ENCODE measurements around the gene IRF2BP1. TPM values are rescaled to one million over a fixed set of nuclear protein-coding genes. Genes with fewer than 3 reads are reported as not detected.

The IRF2BP1 gene
- total RNA-seq, 3 donors from 2014 or later (not counting 1 experiment from before 2014, with no cell fraction given): 16.1 to 20.3 (median 19.6) TPM

DNA sequence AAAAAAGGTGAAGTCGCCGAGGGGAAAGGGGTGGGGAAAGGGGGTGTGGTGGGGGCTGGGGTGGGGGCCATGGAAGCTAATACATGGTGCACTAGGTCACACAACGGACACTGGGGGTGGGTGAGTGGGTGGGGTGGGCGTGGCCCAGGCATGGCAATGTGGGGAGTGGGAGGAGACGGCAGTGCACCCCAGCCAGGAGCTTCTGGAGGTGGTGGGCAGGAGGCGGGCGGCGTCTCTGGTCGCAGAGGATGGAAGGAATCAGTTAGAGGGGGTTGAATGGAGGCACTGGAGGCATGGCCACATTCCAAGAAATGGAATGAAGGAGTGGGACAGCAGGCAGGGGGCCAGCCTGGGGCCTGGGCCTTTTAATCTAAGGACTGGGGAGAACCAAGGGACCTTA, 47.8 kb upstream of the IRF2BP1 start:
- Histone ChIP-seq H3K27ac (ENCODE audit: low read length) (no peak overlapping the region), H3K4me1 (ENCODE audit: control insufficient read depth, insufficient read depth, low read length) (no peaks in the 10 kb centered on the region), H3K9me3 (ENCODE audit: control insufficient read depth, insufficient read depth, low read length) (no peaks in the 10 kb centered on the region), H3K4me3 (ENCODE audit: low read length) (no peak overlapping the region), H3K27me3 (ENCODE audit: control insufficient read depth, insufficient read depth, low read length) (no peaks in the 10 kb centered on the region), H3K36me3 (ENCODE audit: control insufficient read depth, insufficient read depth, low read length) (no peaks in the 10 kb centered on the region)
- WGBS (ENCODE audit: insufficient coverage): 82% methylated on average over 9 of the region's 9 CpGs
- ATAC-seq: no peak
- intact Hi-C loops (cut with micrococcal nuclease): no loop called here
- TF ChIP-seq, protein P1, sequence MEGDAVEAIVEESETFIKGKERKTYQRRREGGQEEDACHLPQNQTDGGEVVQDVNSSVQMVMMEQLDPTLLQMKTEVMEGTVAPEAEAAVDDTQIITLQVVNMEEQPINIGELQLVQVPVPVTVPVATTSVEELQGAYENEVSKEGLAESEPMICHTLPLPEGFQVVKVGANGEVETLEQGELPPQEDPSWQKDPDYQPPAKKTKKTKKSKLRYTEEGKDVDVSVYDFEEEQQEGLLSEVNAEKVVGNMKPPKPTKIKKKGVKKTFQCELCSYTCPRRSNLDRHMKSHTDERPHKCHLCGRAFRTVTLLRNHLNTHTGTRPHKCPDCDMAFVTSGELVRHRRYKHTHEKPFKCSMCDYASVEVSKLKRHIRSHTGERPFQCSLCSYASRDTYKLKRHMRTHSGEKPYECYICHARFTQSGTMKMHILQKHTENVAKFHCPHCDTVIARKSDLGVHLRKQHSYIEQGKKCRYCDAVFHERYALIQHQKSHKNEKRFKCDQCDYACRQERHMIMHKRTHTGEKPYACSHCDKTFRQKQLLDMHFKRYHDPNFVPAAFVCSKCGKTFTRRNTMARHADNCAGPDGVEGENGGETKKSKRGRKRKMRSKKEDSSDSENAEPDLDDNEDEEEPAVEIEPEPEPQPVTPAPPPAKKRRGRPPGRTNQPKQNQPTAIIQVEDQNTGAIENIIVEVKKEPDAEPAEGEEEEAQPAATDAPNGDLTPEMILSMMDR (IDR thresholded peaks at IDR 0.05): no peak
- no peak for DNase-seq
- Mint-ChIP-seq H3K9me3 (no peaks in the 10 kb centered on the region), H3K36me3 (no peaks in the 10 kb centered on the region), H3K27ac (no peak overlapping the region), H3K4me1 (no peaks in the 10 kb centered on the region), H3K4me3 (no peak overlapping the region), H3K27me3 (ENCODE audit: low read depth in 2 of 2) (peaks cover 20 to 48% of the 10 kb centered on the region in 2 donors)

DNA sequence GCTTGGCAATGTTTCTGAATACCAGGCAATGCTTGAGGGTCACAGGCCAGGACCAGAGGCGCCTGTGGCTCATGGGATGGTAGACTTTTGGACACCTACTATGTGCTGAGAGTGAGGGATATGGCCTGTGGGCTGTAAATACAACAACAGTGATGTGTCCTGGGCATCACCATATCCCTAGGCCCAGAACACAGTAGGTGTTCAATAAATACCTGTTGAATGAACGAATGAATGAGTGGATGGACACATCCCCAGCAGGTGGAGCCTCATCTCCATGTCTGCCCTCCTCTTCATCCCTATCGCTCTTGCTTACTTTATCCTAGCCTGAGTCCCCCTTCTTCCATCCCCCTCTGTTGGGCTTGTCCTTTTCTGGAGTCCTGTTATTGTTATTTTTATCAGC, 45.1 kb upstream of the IRF2BP1 start:
- H3K27ac ChIP-seq (ENCODE audit: low read length): no peak overlapping the region
- no peaks in the 10 kb centered on the region for H3K27me3 ChIP-seq (ENCODE audit: control insufficient read depth, insufficient read depth, low read length)
- Mint-ChIP-seq H3K9me3 (no peaks in the 10 kb centered on the region), H3K4me1 (peaks cover 13 to 15% of the 10 kb centered on the region in 2 donors), H3K4me3 (no peak overlapping the region), H3K27ac (no peak overlapping the region), H3K27me3 (ENCODE audit: low read depth in 2 of 2) (peaks cover 10 to 24% of the 10 kb centered on the region in 2 donors), H3K36me3 (no peaks in the 10 kb centered on the region)
- H3K36me3 ChIP-seq (ENCODE audit: control insufficient read depth, insufficient read depth, low read length): no peaks in the 10 kb centered on the region
- TF ChIP-seq, protein P1 (IDR thresholded peaks at IDR 0.05): no peak
- DNase-seq (no peak), ATAC-seq (no peak)
- intact Hi-C loops (cut with micrococcal nuclease): no loop called here
- no peak overlapping the region for H3K4me3 ChIP-seq (ENCODE audit: low read length)
- no peaks in the 10 kb centered on the region for H3K9me3 ChIP-seq (ENCODE audit: control insufficient read depth, insufficient read depth, low read length)
- peaks cover 8% of the 10 kb centered on the region for H3K4me1 ChIP-seq (ENCODE audit: control insufficient read depth, insufficient read depth, low read length)
- WGBS (ENCODE audit: insufficient coverage): 86% methylated on average over 1 of the region's 3 CpGs

DNA sequence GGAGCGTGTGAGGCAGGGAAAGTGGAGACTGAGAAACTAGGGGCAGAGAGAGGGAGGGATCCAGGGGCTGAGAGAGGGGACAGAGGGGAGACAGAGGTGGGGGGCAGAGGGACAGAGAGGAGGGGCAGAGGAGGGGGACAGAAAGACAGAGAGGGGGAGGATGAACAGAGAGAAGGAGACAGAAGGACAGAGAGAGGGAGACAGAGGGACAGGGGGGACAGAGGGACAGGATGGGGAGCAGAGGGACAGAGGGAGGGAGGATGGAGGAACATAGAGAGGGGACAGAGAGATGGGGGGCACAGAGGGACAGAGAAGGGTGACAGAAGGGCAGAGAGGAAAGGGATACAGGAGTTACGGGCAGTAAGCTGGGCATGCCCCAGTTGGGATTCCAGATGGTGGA, 43.3 kb upstream of the IRF2BP1 start:
- no peak overlapping the region for H3K4me3 ChIP-seq (ENCODE audit: low read length)
- no peaks in the 10 kb centered on the region for H3K9me3 ChIP-seq (ENCODE audit: control insufficient read depth, insufficient read depth, low read length)
- H3K4me1 ChIP-seq (ENCODE audit: control insufficient read depth, insufficient read depth, low read length): peaks cover 8% of the 10 kb centered on the region
- Mint-ChIP-seq H3K4me1 (peaks cover 13 to 15% of the 10 kb centered on the region in 2 donors), H3K27me3 (ENCODE audit: low read depth in 2 of 2) (peaks cover 13 to 14% of the 10 kb centered on the region in 2 donors), H3K9me3 (no peaks in the 10 kb centered on the region), H3K36me3 (no peaks in the 10 kb centered on the region), H3K4me3 (no peak overlapping the region), H3K27ac (no peak overlapping the region)
- intact Hi-C loops (cut with micrococcal nuclease): no loop called here
- H3K27ac ChIP-seq (ENCODE audit: low read length): no peak overlapping the region
- 92% methylated on average over 2 of the region's 2 CpGs for WGBS (ENCODE audit: insufficient coverage)
- H3K27me3 ChIP-seq (ENCODE audit: control insufficient read depth, insufficient read depth, low read length): no peaks in the 10 kb centered on the region
- H3K36me3 ChIP-seq (ENCODE audit: control insufficient read depth, insufficient read depth, low read length): no peaks in the 10 kb centered on the region
- TF ChIP-seq, protein P1 (IDR thresholded peaks at IDR 0.05): no peak
- no peak for ATAC-seq
- no peak for DNase-seq

DNA sequence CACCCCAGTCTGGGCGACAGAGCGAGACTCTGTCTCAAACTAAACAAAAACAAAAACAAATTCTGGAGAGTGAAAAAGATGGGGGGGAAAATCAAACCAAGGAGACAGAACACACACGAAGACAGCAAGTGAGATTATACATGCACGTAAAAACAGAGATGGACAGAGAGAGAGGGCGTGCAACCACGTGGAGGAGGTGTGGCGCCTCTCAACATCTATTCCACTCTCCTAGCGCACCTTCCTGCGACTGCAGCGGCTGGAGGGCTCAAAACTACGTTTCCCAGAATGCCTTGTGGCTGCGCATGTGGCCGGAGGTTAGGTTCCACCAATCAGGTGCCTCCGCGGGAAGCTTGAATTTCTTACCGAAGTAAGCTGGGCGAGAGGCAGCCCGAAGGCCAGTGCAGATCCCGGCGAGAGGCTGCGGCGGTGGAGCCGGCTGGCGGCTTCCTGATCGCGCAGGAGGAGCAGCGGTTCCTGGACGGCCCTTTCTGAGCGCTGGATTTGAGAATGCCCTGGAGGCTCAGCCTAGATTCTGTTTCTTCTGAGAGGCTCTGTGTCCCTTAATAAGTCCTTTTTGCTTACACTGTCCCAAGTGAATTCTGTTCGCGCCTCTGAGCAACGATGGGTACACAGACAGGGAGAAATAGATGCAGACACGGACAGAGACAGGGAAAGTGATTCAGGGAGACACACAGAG, 41.8 kb upstream of the IRF2BP1 start:
- H3K4me1 Mint-ChIP-seq: peaks cover 13 to 15% of the 10 kb centered on the region in 2 donors
- whole genome bisulfite sequencing (ENCODE audit: insufficient coverage): 5% methylated on average over 31 of the region's 33 CpGs

More for the DNA sequence above, 41.8 kb upstream of the IRF2BP1 start:
- intact Hi-C loops (cut with micrococcal nuclease): no loop called here
- peak; percentile 75 to 95 for DNase-seq
- TF ChIP-seq, protein P1 (IDR thresholded peaks at IDR 0.05): no peak
- Histone ChIP-seq H3K36me3 (ENCODE audit: control insufficient read depth, insufficient read depth, low read length) (no peaks in the 10 kb centered on the region), H3K27me3 (ENCODE audit: control insufficient read depth, insufficient read depth, low read length) (no peaks in the 10 kb centered on the region), H3K27ac (ENCODE audit: low read length) (no peak overlapping the region), H3K4me1 (ENCODE audit: control insufficient read depth, insufficient read depth, low read length) (peaks cover 8% of the 10 kb centered on the region), H3K4me3 (ENCODE audit: low read length) (no peak overlapping the region), H3K9me3 (ENCODE audit: control insufficient read depth, insufficient read depth, low read length) (no peaks in the 10 kb centered on the region)
- peak; percentile 83 to 98 (median 98) for ATAC-seq
- peak overlapping the region in 1 of 2 donors; percentile 49 for H3K27ac Mint-ChIP-seq
- peaks cover 11 to 13% of the 10 kb centered on the region in 2 donors for H3K27me3 Mint-ChIP-seq (ENCODE audit: low read depth in 2 of 2)
- H3K9me3 Mint-ChIP-seq: no peaks in the 10 kb centered on the region
- H3K4me3 Mint-ChIP-seq: peak overlapping the region; percentile 29
- H3K36me3 Mint-ChIP-seq: no peaks in the 10 kb centered on the region

All from natural killer cell (primary cell).